ENCODE results near the gene NDUFS3.

GRCh38 chr11:47595029-47595428, 16.2 kb downstream of the NDUFS3 start:
- TF ChIP-seq REST (IDR thresholded peaks at IDR 0.05; ENCODE audit: insufficient read depth in 1 of 2, low read depth in 2 of 2, low read length in 1 of 2) (no peak), CTCF (IDR thresholded peaks at IDR 0.05) (no peak)
